Gastroesophageal sphincter (tissue), 3 donors: Measurements from ENCODE around the gene KDM4C.

Experiments used
- EP300 ChIP-seq: sonication (generic); formaldehyde crosslinking; IDR thresholded peaks from one replicate; pipeline ENCODE4 v1.6.1; 2017; ENCODE audit warnings: antibody characterized with exemption, mild to moderate bottlenecking
- POLR2A ChIP-seq, 2 donors: fragments of 450-650 bp; IDR thresholded peaks; one replicate each; pipeline ENCODE4 v1.6.1; 2017; ENCODE audit warnings: antibody characterized with exemption in 2 of 2, mild to moderate bottlenecking in 2 of 2, moderate library complexity in 1 of 2
- POLR2AphosphoS5 ChIP-seq: sonication (generic); formaldehyde crosslinking; IDR thresholded peaks from one replicate; pipeline ENCODE4 v1.6.1; 2017; ENCODE audit warnings: antibody characterized with exemption
- TF ChIP-seq, protein P1 (sequence below), 4 experiments: fragments of 200-600 bp in 2 of 4; fragments of 450-650 bp in 2 of 4; sonication (generic) in 1 of 4; IDR thresholded peaks; one replicate each; pipeline ENCODE4 v1.5.1; 2017 to 2019; ENCODE audit warnings: antibody characterized with exemption in 4 of 4, mild to moderate bottlenecking in 2 of 4, moderate library complexity in 2 of 4

DNA sequence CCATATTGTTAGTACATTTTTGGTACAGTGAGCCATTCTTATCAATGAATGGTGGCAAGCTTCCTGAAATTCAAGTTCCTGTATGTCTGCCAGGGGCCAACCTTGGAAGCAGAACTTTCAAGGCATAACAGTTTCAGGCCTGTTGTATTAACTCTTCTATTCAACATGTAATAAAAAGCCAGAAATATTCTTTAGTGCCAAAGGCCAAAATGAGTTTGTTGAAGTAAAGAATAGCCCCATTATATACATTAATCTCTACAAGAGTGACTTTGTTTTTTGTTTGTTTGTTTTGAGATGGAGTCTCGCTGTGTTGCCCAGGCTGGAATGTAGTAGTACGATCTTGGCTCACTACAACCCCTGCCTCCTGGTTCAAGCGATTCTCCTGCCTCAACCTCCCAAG is 321.3 kb downstream of the KDM4C start:
- no peak for TF ChIP-seq POLR2A (IDR thresholded peaks at IDR 0.05)
- TF ChIP-seq POLR2AphosphoS5: no peak
- TF ChIP-seq, protein P1, sequence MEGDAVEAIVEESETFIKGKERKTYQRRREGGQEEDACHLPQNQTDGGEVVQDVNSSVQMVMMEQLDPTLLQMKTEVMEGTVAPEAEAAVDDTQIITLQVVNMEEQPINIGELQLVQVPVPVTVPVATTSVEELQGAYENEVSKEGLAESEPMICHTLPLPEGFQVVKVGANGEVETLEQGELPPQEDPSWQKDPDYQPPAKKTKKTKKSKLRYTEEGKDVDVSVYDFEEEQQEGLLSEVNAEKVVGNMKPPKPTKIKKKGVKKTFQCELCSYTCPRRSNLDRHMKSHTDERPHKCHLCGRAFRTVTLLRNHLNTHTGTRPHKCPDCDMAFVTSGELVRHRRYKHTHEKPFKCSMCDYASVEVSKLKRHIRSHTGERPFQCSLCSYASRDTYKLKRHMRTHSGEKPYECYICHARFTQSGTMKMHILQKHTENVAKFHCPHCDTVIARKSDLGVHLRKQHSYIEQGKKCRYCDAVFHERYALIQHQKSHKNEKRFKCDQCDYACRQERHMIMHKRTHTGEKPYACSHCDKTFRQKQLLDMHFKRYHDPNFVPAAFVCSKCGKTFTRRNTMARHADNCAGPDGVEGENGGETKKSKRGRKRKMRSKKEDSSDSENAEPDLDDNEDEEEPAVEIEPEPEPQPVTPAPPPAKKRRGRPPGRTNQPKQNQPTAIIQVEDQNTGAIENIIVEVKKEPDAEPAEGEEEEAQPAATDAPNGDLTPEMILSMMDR (IDR thresholded peaks at IDR 0.05): no peak
- TF ChIP-seq EP300: no peak
